T47D (cell line): ENCODE measurements around the gene SLX9.

Source experiments
- DNase-seq, 2 experiments: peaks; one replicate each; pipeline versions ENCODE4 v3.0.0 to v3.0.0-alpha.2; 2011 to 2012; ENCODE audit warnings: low read depth in 1 of 2, low spot score in 1 of 2
- JUND ChIP-seq: IDR thresholded peaks from 2 replicates; pipeline ENCODE4 v1.6.1; 2012; ENCODE audit warnings: low read depth
- in situ Hi-C: cut with HindIII; loops from 2 replicates; pipeline ENCODE4 v1.10.0; 2016; ENCODE audit warnings: low sequenced_read_pairs, low pct_unique_long_range_greater_than_20kb

Gene SLX9

GRCh38 chr21:44951186-44951915 lies 11.5 kb downstream of the SLX9 start:
- no peak for DNase-seq
- in situ Hi-C loops: no loop called here
- TF ChIP-seq JUND: no peak

GRCh38 chr21:44952116-44952928 lies 12.5 kb downstream of the SLX9 start:
- in situ Hi-C loops: no loop called here
- no peak for DNase-seq
- TF ChIP-seq JUND: no peak

- in situ Hi-C loops: no loop called here
- no peak for DNase-seq
These were observed 13.2 kb downstream of the SLX9 start for GRCh38 chr21:44952929-44953627.

GRCh38 chr21:44953628-44954021 lies 13.8 kb downstream of the SLX9 start:
- no peak for TF ChIP-seq JUND
- no peak for DNase-seq
- in situ Hi-C loops: no loop called here

More at GRCh38 chr21:44952929-44953627, 13.2 kb downstream of the SLX9 start:
- no peak for TF ChIP-seq JUND

GRCh38 chr21:44954281-44954771 lies 14.5 kb downstream of the SLX9 start:
- DNase-seq: no peak
- in situ Hi-C loops: no loop called here
- no peak for TF ChIP-seq JUND

- DNase-seq: no peak
- in situ Hi-C loops: no loop called here
- TF ChIP-seq JUND: no peak
These were observed 15.4 kb downstream of the SLX9 start for GRCh38 chr21:44955141-44955797.

GRCh38 chr21:44955798-44956175 lies 16.0 kb downstream of the SLX9 start:
- no peak for DNase-seq
- in situ Hi-C loops: no loop called here
- TF ChIP-seq JUND: no peak

GRCh38 chr21:44956356-44957046 lies 16.7 kb downstream of the SLX9 start:
- no peak for TF ChIP-seq JUND
- DNase-seq: no peak
- in situ Hi-C loops: no loop called here

- no peak for DNase-seq
- in situ Hi-C loops: no loop called here
- no peak for TF ChIP-seq JUND
These were observed 17.4 kb downstream of the SLX9 start for GRCh38 chr21:44957047-44957831.

- DNase-seq: no peak
- TF ChIP-seq JUND: no peak
- in situ Hi-C loops: no loop called here
These were observed 18.1 kb downstream of the SLX9 start for GRCh38 chr21:44957901-44958451.

- in situ Hi-C loops: no loop called here
- TF ChIP-seq JUND: no peak
- DNase-seq: no peak
These were observed 18.8 kb downstream of the SLX9 start for GRCh38 chr21:44958471-44959191.
